Gastrocnemius medialis (tissue), 4 donors: ENCODE results near the gene RNF41. TPM values are rescaled to one million over a fixed set of nuclear protein-coding genes. Genes with fewer than 3 reads are reported as not detected.
A peak's percentile ranks its signal among the peaks of the same experiment; 100 is the strongest.

ENCODE experiments used
- ATAC-seq, 2 donors: fragments of 150-250 bp; one replicate each; pipeline ENCODE4 v1.9.1; 2016
- DNase-seq, 2 donors: peaks; one replicate each; pipeline ENCODE4 v3.0.0-alpha.2; 2019
- H3K27ac ChIP-seq, 4 donors: fragments of 200-600 bp; sonication (generic); 1 replicate in 1 of 4; 2 replicates in 3 of 4; pipeline ENCODE4 v1.5.1; 2016 to 2018; ENCODE audit warnings: mild to moderate bottlenecking in 2 of 4, moderate library complexity in 1 of 4
- H3K27me3 ChIP-seq, 3 donors: fragments of 200-600 bp; sonication (generic) in 2 of 3; 1 replicate in 1 of 3; 2 replicates in 2 of 3; pipeline versions ENCODE4 v1.5.1 to v1.6.0; 2016 to 2019; ENCODE audit warnings: mild to moderate bottlenecking in 1 of 3, moderate library complexity in 1 of 3
- H3K36me3 ChIP-seq, 2 donors: fragments of 200-600 bp; sonication (generic) in 1 of 2; one replicate each; pipeline ENCODE4 v1.5.1; 2017 to 2018
- H3K4me1 ChIP-seq, 2 donors: fragments of 200-600 bp; sonication (generic) in 1 of 2; one replicate each; pipeline ENCODE4 v1.5.1; 2016 to 2017; ENCODE audit warnings: mild to moderate bottlenecking in 2 of 2
- H3K4me3 ChIP-seq, 4 donors: fragments of 200-600 bp; sonication (generic) in 3 of 4; 1 replicate in 1 of 4; 2 replicates in 3 of 4; pipeline ENCODE4 v1.5.1; 2016 to 2019; ENCODE audit warnings: mild to moderate bottlenecking in 2 of 4
- H3K9me3 ChIP-seq, 3 donors: fragments of 200-600 bp; sonication (generic) in 2 of 3; 1 replicate in 1 of 3; 2 replicates in 2 of 3; pipeline ENCODE4 v1.5.1; 2016 to 2019
- CTCF ChIP-seq, 5 experiments: fragments of 450-650 bp in 3 of 5; fragments of 200-600 bp in 2 of 5; sonication (generic) in 2 of 5; IDR thresholded peaks in 4 of 5; conservative IDR thresholded peaks in 1 of 5; 1 replicate in 4 of 5; 2 replicates in 1 of 5; pipeline ENCODE4 v1.5.1; 2016 to 2019; ENCODE audit warnings: antibody characterized with exemption in 5 of 5, mild to moderate bottlenecking in 3 of 5, moderate library complexity in 3 of 5
- POLR2A ChIP-seq, 2 donors: fragments of 450-650 bp; IDR thresholded peaks; one replicate each; pipeline ENCODE4 v1.6.1; 2017; ENCODE audit warnings: antibody characterized with exemption in 2 of 2, mild to moderate bottlenecking in 2 of 2, moderate library complexity in 2 of 2
- in situ Hi-C, 4 donors: fragments of 200-750 bp; cut with MboI; loops; one replicate each; pipeline versions ENCODE4 v1.15.0 to v1.8.0; 2017; ENCODE audit warnings: low sequenced_read_pairs in 4 of 4
- intact Hi-C: fragments of 100-400 bp; cut with DNase I; formaldehyde crosslinking; loops from one replicate; pipeline ENCODE4 v1.15.1; 2023; ENCODE audit warnings: low total_unique reads
- total RNA-seq, 4 donors: library from RNA; depleted of rRNA; stranded (reverse); fragments of >200 nt; gene quantifications; one replicate each; pipeline versions ENCODE4 v1.1.0 to v1.2.3, GENCODE V29; 2016

Gene RNF41
- total RNA-seq, 4 donors from 2014 or later = 46.5 to 58.9 (median 54.8) TPM

GRCh38 chr12:56224954-56225353 lies 3.2 kb upstream of the RNF41 start:
- DNase-seq (no peak), ATAC-seq (no peak)
- H3K9me3 ChIP-seq = no peaks in the 10 kb centered on the region
- intact Hi-C loops (loop anchor here (1.0 to 10.0 kb wide), 6 partner anchors 32 to 508 kb away; partner anchors contain the start of genes BLOC1S1, SPRYD4 and ZC3H10), in situ Hi-C loops (loop anchor here in 2 of 4 donors (5.0 to 10.0 kb wide), 2 partner anchors 33 to 110 kb away; partner anchors contain the start of genes RPL41 (in 1 of the 2) and ZC3H10 (in 1 of the 2))
- TF ChIP-seq POLR2A (IDR thresholded peaks at IDR 0.05) (no peak), CTCF (IDR thresholded peaks at IDR 0.05 in 4 of 5, conservative IDR thresholded peaks at IDR 0.05 in 1 of 5) (no peak)
- peaks cover 34 to 40% of the 10 kb centered on the region in 2 donors for H3K4me1 ChIP-seq
- peaks cover 0 to 13% of the 10 kb centered on the region in 2 donors for H3K36me3 ChIP-seq
- H3K4me3 ChIP-seq = peak overlapping the region; percentile 63 to 85 (median 79)
- peak overlapping the region; percentile 96 to 100 (median 98) for H3K27ac ChIP-seq
- H3K27me3 ChIP-seq = no peaks in the 10 kb centered on the region

- Histone ChIP-seq H3K4me1 (peaks cover 34 to 45% of the 10 kb centered on the region in 2 donors), H3K4me3 (peak within 1 kb of the TSS; percentile 63 to 85 (median 79))
- in situ Hi-C loops = loop anchor here in 1 of 4 donors (10.0 kb wide), 1 partner anchor 109 kb away; the partner anchor contains the start of genes RPL41 and ZC3H10
Measured at GRCh38 chr12:56224102-56224701, 2.5 kb upstream of the RNF41 start, which contains the start of gene NABP2. TSS of gene NABP2 (plus strand) at chr12:56224342. CDS start at chr12:56224857, 515 bp downstream.

GRCh38 chr12:56223571-56224101 lies 1.9 kb upstream of the RNF41 start:
- Histone ChIP-seq H3K4me1 (peaks cover 34 to 45% of the 10 kb centered on the region in 2 donors), H3K4me3 (peak overlapping the region; percentile 15 to 85 (median 62)), H3K27me3 (no peaks in the 10 kb centered on the region), H3K9me3 (no peaks in the 10 kb centered on the region), H3K36me3 (peaks cover 0 to 6% of the 10 kb centered on the region in 2 donors), H3K27ac (peak overlapping the region; percentile 96 to 100 (median 98))
- TF ChIP-seq CTCF (IDR thresholded peaks at IDR 0.05 in 4 of 5, conservative IDR thresholded peaks at IDR 0.05 in 1 of 5) = no peak
- TF ChIP-seq POLR2A (IDR thresholded peaks at IDR 0.05) = no peak
- in situ Hi-C loops (loop anchor here in 1 of 4 donors (10.0 kb wide), 1 partner anchor 109 kb away; the partner anchor contains the start of genes RPL41 and ZC3H10), intact Hi-C loops (loop anchor here (1.0 to 10.0 kb wide), 8 partner anchors 30 to 506 kb away; partner anchors contain the start of genes BLOC1S1, CS, MYL6 and SPRYD4)
- ATAC-seq (no peak), DNase-seq (no peak)

More at GRCh38 chr12:56224102-56224701, 2.5 kb upstream of the RNF41 start, which contains the start of gene NABP2:
- DNase-seq (peak; percentile 97 to 99), ATAC-seq (peak; percentile 79 to 84)
- no peaks in the 10 kb centered on the region for H3K9me3 ChIP-seq
- H3K27me3 ChIP-seq = no peaks in the 10 kb centered on the region
- intact Hi-C loops = loop anchor here (1.0 to 10.0 kb wide), 6 partner anchors 31 to 507 kb away; partner anchors contain the start of genes BLOC1S1, SPRYD4 and ZC3H10
- H3K27ac ChIP-seq = peak within 1 kb of the TSS; percentile 96 to 100 (median 98)
- TF ChIP-seq POLR2A (IDR thresholded peaks at IDR 0.05) (peak in 1 of 2 donors; percentile 25), CTCF (IDR thresholded peaks at IDR 0.05 in 4 of 5, conservative IDR thresholded peaks at IDR 0.05 in 1 of 5) (peak; percentile 94 to 96 (median 95))
- H3K36me3 ChIP-seq = peaks cover 0 to 11% of the 10 kb centered on the region in 2 donors

GRCh38 chr12:56222531-56222895 lies 791 bp upstream of the RNF41 start:
- peak overlapping the region; percentile 80 to 99 (median 89) for H3K4me3 ChIP-seq
- intact Hi-C loops (loop anchor here (2.0 to 10.0 kb wide), 4 partner anchors 64 to 505 kb away; partner anchors contain the start of genes BLOC1S1, CS, MYL6 and SPRYD4), in situ Hi-C loops (loop anchor here in 1 of 4 donors (10.0 kb wide), 1 partner anchor 108 kb away; the partner anchor contains the start of genes RPL41 and ZC3H10)
- H3K4me1 ChIP-seq = peaks cover 34 to 45% of the 10 kb centered on the region in 2 donors
- H3K36me3 ChIP-seq = peaks cover 0 to 3% of the 10 kb centered on the region in 2 donors
- no peak for TF ChIP-seq POLR2A (IDR thresholded peaks at IDR 0.05)
- no peak for TF ChIP-seq CTCF (IDR thresholded peaks at IDR 0.05 in 4 of 5, conservative IDR thresholded peaks at IDR 0.05 in 1 of 5)
- H3K9me3 ChIP-seq = no peaks in the 10 kb centered on the region
- no peak for DNase-seq
- no peaks in the 10 kb centered on the region for H3K27me3 ChIP-seq
- ATAC-seq = no peak
- peak overlapping the region; percentile 96 to 100 (median 98) for H3K27ac ChIP-seq
